H9 (cell line): Measurements from ENCODE around the gene C9orf43. TPM values are rescaled to one million over a fixed set of nuclear protein-coding genes. Genes with fewer than 3 reads are reported as not detected.
A peak's percentile ranks its signal among the peaks of the same experiment; 100 is the strongest.

Experiments used
- DNase-seq: peaks from one replicate; pipeline ENCODE4 v3.0.0-alpha.2; 2017
- H2AFZ ChIP-seq: one replicate; pipeline ENCODE4 v1.6.1; 2013; ENCODE audit warnings: mild to moderate bottlenecking, low read length, control low read depth, moderate library complexity
- H2AK5ac ChIP-seq: 2 replicates; pipeline ENCODE4 v1.6.1; 2013; ENCODE audit warnings: low read length, control low read depth, mixed read lengths; ENCODE audit not compliant: insufficient read length
- H2BK120ac ChIP-seq: one replicate; pipeline ENCODE4 v1.6.1; 2013; ENCODE audit warnings: low read depth, mild to moderate bottlenecking, low read length, control low read depth, inconsistent platforms; ENCODE audit not compliant: poor library complexity, severe bottlenecking
- H2BK12ac ChIP-seq: 2 replicates; pipeline ENCODE4 v1.6.1; 2013; ENCODE audit warnings: low read length, control low read depth, mixed read lengths, low read depth; ENCODE audit not compliant: insufficient read length
- H2BK15ac ChIP-seq: 2 replicates; pipeline ENCODE4 v1.6.1; 2013; ENCODE audit warnings: low read depth, low read length, control low read depth
- H2BK20ac ChIP-seq: one replicate; pipeline ENCODE4 v1.6.1; 2013; ENCODE audit warnings: low read depth, mild to moderate bottlenecking, low read length, control low read depth, inconsistent platforms; ENCODE audit not compliant: poor library complexity, severe bottlenecking
- H2BK5ac ChIP-seq: 2 replicates; pipeline ENCODE4 v1.6.1; 2013; ENCODE audit warnings: low read length, control low read depth, mixed read lengths; ENCODE audit not compliant: insufficient read length
- H3K14ac ChIP-seq: 2 replicates; pipeline ENCODE4 v1.6.1; 2013; ENCODE audit warnings: low read length, control low read depth; ENCODE audit not compliant: insufficient read depth
- H3K18ac ChIP-seq: 2 replicates; pipeline ENCODE4 v1.6.1; 2013; ENCODE audit warnings: low read depth, mild to moderate bottlenecking, mixed read lengths, low read length, control low read depth; ENCODE audit not compliant: insufficient read length
- H3K23ac ChIP-seq: 2 replicates; pipeline ENCODE4 v1.6.1; 2013; ENCODE audit warnings: low read length, control low read depth, mixed read lengths, low read depth; ENCODE audit not compliant: insufficient read length
- H3K23me2 ChIP-seq: 2 replicates; pipeline ENCODE4 v1.6.1; 2013; ENCODE audit warnings: low read depth, mild to moderate bottlenecking, mixed read lengths, low read length, control low read depth; ENCODE audit not compliant: insufficient read length, poor library complexity, severe bottlenecking
- H3K27ac ChIP-seq: 2 replicates; pipeline ENCODE4 v1.5.1; 2013; ENCODE audit warnings: low read length, control low read depth, mixed read lengths, low read depth; ENCODE audit not compliant: insufficient read length
- H3K27me3 ChIP-seq: 2 replicates; pipeline ENCODE4 v1.6.1; 2013; ENCODE audit warnings: low read length, control low read depth, inconsistent platforms; ENCODE audit not compliant: insufficient read depth
- H3K4ac ChIP-seq: 2 replicates; pipeline ENCODE4 v1.6.1; 2013; ENCODE audit warnings: low read depth, mild to moderate bottlenecking, control low read depth, inconsistent platforms, low read length, moderate library complexity
- H3K4me1 ChIP-seq: 2 replicates; pipeline ENCODE4 v1.6.1; 2013; ENCODE audit warnings: low read length, control low read depth, inconsistent platforms; ENCODE audit not compliant: insufficient read depth
- H3K4me2 ChIP-seq: 2 replicates; pipeline ENCODE4 v1.6.1; 2013; ENCODE audit warnings: low read length, control low read depth, mixed read lengths; ENCODE audit not compliant: insufficient read length, insufficient read depth
- H3K56ac ChIP-seq: 2 replicates; pipeline ENCODE4 v1.6.1; 2013; ENCODE audit warnings: low read depth, mild to moderate bottlenecking, mixed read lengths, low read length, control low read depth; ENCODE audit not compliant: insufficient read length
- H3K79me1 ChIP-seq: 2 replicates; pipeline ENCODE4 v1.6.1; 2013; ENCODE audit warnings: low read depth, mild to moderate bottlenecking, moderate library complexity, low read length, control low read depth, inconsistent platforms; ENCODE audit not compliant: insufficient read depth, poor library complexity, severe bottlenecking
- H3K79me2 ChIP-seq: 2 replicates; pipeline ENCODE4 v1.6.1; 2013; ENCODE audit warnings: low read length, control low read depth, inconsistent platforms; ENCODE audit not compliant: insufficient read depth
- H3K9ac ChIP-seq: 2 replicates; pipeline ENCODE4 v1.6.1; 2013; ENCODE audit warnings: low read length, control low read depth, mixed read lengths; ENCODE audit not compliant: insufficient read length; ENCODE audit errors: extremely low read depth
- H3K9me3 ChIP-seq: one replicate; pipeline ENCODE4 v1.6.1; 2013; ENCODE audit warnings: low read depth, low read length, inconsistent platforms; ENCODE audit not compliant: control insufficient read depth
- H3T11ph ChIP-seq: one replicate; pipeline ENCODE4 v1.6.1; 2013; ENCODE audit warnings: mild to moderate bottlenecking, low read length, control low read depth, inconsistent platforms
- H4K20me1 ChIP-seq: one replicate; pipeline ENCODE4 v1.6.1; 2013; ENCODE audit not compliant: control insufficient read depth, insufficient read length, insufficient read depth
- H4K5ac ChIP-seq: 2 replicates; pipeline ENCODE4 v1.6.1; 2013; ENCODE audit warnings: low read depth, mild to moderate bottlenecking, mixed read lengths, low read length, control low read depth; ENCODE audit not compliant: insufficient read length
- H4K8ac ChIP-seq: replicated peaks from 2 replicates; pipeline ENCODE4 v1.6.1; 2013; ENCODE audit warnings: low read length, control low read depth, mixed read lengths, low read depth; ENCODE audit not compliant: insufficient read length
- H4K91ac ChIP-seq: 2 replicates; pipeline ENCODE4 v1.6.1; 2013; ENCODE audit warnings: low read depth, mild to moderate bottlenecking, moderate library complexity, mixed read lengths, low read length, control low read depth; ENCODE audit not compliant: insufficient read length
- H3K27ac Mint-ChIP-seq, 3 experiments: 2 replicates in 2 of 3; 3 replicates in 1 of 3; pipeline ENCODE4 v1.8.0; 2020 to 2021; ENCODE audit warnings: mixed read lengths in 3 of 3, mild to moderate bottlenecking in 1 of 3, moderate library complexity in 1 of 3
- H3K27me3 Mint-ChIP-seq: 2 replicates; pipeline ENCODE4 v1.8.0; 2021; ENCODE audit warnings: low read depth, mild to moderate bottlenecking, moderate library complexity, mixed read lengths
- H3K36me3 Mint-ChIP-seq, 3 experiments: 2 replicates in 2 of 3; 3 replicates in 1 of 3; pipeline ENCODE4 v1.8.0; 2020 to 2021; ENCODE audit warnings: low read depth in 3 of 3, mixed read lengths in 3 of 3; ENCODE audit not compliant: insufficient read depth in 1 of 3
- H3K4me1 Mint-ChIP-seq, 2 experiments: 2 replicates each; pipeline ENCODE4 v1.8.0; 2020; ENCODE audit warnings: mixed read lengths in 2 of 2
- H3K4me3 Mint-ChIP-seq, 2 experiments: 2 replicates in 1 of 2; 3 replicates in 1 of 2; pipeline ENCODE4 v1.8.0; 2020 to 2021; ENCODE audit warnings: mild to moderate bottlenecking in 2 of 2, mixed read lengths in 2 of 2, moderate library complexity in 1 of 2
- H3K9me3 Mint-ChIP-seq, 2 experiments: 2 replicates in 1 of 2; 3 replicates in 1 of 2; pipeline ENCODE4 v1.8.0; 2020; ENCODE audit warnings: mild to moderate bottlenecking in 2 of 2, mixed read lengths in 2 of 2, moderate library complexity in 1 of 2
- WGBS: extraction: QIAGEN DNeasy Blood & Tissue Kit; methylation state at CpG from one replicate; pipeline ENCODE4 v1.1.7; 2013; ENCODE audit warnings: missing lambda C conversion rate, low lambda C conversion rate, mixed read lengths; ENCODE audit not compliant: insufficient read length; ENCODE audit errors: extremely low coverage; 5-methylcytosine and 5-hydroxymethylcytosine counted together
- total RNA-seq: library from RNA; stranded (reverse); gene quantifications from 2 replicates; pipeline ENCODE4 v1.2.1, GENCODE V29; 2021
- TF ChIP-seq, protein P1 (sequence below): fragments of 200-600 bp; sonication (generic); conservative IDR thresholded peaks from 3 replicates; pipeline ENCODE4 v1.8.0; 2021; ENCODE audit warnings: antibody characterized with exemption, mild to moderate bottlenecking

Gene C9orf43
- total RNA-seq, 1 experiment from 2014 or later = 0.57 TPM

DNA sequence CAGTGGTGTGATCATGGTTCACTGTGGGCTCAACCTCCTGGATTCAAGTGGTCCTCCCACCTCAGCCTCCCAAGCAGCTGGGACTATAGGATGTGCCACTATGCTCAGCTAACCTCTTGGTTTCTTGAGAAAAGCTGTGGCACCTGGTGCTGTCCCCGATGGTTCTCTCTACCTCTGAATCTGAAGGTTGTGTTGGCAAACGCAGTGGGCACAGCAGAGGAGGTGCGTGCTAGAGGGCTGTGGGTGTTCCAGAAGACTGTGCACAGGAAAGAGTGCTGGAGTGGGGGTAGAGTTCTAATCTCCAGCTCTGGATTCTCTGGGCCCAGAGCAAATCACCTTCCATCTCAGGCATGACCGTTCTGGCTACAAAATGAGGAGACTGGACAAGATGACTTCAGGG, 65.4 kb downstream of the C9orf43 start:
- H3K36me3 Mint-ChIP-seq = peaks cover 2 to 10% (median 3%) of the 10 kb centered on the region in 3 experiments; a peak in 5 of 7 replicates
- Histone ChIP-seq H3T11ph (no peak overlapping the region), H3K56ac (no peak overlapping the region), H4K20me1 (no peaks in the 10 kb centered on the region), H3K27ac (no peak overlapping the region), H3K27me3 (no peaks in the 10 kb centered on the region), H2BK20ac (no peak overlapping the region), H4K8ac (no peak overlapping the region), H2BK5ac (no peak overlapping the region), H2AFZ (no peak overlapping the region), H2BK15ac (no peak overlapping the region), H3K4ac (no peak overlapping the region), H3K4me1 (peaks cover 7% of the 10 kb centered on the region), H3K14ac (no peak overlapping the region; the same call in 1 of the 2 replicates), H2BK120ac (no peak overlapping the region), H3K18ac (no peak overlapping the region), H3K4me2 (no peak overlapping the region), H3K23ac (no peak overlapping the region), H2BK12ac (no peak overlapping the region), H2AK5ac (no peak overlapping the region), H3K9ac (no peak overlapping the region), H4K91ac (no peak overlapping the region), H3K23me2 (no peaks in the 10 kb centered on the region), H4K5ac (no peak overlapping the region), H3K79me1 (no peaks in the 10 kb centered on the region), H3K9me3 (no peaks in the 10 kb centered on the region), H3K79me2 (no peaks in the 10 kb centered on the region)
- TF ChIP-seq, protein P1, sequence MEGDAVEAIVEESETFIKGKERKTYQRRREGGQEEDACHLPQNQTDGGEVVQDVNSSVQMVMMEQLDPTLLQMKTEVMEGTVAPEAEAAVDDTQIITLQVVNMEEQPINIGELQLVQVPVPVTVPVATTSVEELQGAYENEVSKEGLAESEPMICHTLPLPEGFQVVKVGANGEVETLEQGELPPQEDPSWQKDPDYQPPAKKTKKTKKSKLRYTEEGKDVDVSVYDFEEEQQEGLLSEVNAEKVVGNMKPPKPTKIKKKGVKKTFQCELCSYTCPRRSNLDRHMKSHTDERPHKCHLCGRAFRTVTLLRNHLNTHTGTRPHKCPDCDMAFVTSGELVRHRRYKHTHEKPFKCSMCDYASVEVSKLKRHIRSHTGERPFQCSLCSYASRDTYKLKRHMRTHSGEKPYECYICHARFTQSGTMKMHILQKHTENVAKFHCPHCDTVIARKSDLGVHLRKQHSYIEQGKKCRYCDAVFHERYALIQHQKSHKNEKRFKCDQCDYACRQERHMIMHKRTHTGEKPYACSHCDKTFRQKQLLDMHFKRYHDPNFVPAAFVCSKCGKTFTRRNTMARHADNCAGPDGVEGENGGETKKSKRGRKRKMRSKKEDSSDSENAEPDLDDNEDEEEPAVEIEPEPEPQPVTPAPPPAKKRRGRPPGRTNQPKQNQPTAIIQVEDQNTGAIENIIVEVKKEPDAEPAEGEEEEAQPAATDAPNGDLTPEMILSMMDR = no peak
- H3K27me3 Mint-ChIP-seq = no peaks in the 10 kb centered on the region
- H3K4me3 Mint-ChIP-seq = no peak overlapping the region
- DNase-seq = no peak
- peak overlapping the region in 1 of 3 experiments; percentile 39; a peak in 1 of 7 replicates for H3K27ac Mint-ChIP-seq
- H3K9me3 Mint-ChIP-seq = peaks cover 2 to 8% of the 10 kb centered on the region in 2 experiments; a peak in 2 of 5 replicates
- WGBS = no CpG with 5 or more reads among the region's 4 CpGs
- peaks cover 21 to 35% of the 10 kb centered on the region in 2 experiments for H3K4me1 Mint-ChIP-seq
